ENCODE measurements around the gene TEKT4.
"Not testable (repeated sequence)": the region's sequence is repeated elsewhere in the genome, so short reads cannot be mapped to it uniquely, and the experiment has no call there.

The TEKT4 gene

DNA sequence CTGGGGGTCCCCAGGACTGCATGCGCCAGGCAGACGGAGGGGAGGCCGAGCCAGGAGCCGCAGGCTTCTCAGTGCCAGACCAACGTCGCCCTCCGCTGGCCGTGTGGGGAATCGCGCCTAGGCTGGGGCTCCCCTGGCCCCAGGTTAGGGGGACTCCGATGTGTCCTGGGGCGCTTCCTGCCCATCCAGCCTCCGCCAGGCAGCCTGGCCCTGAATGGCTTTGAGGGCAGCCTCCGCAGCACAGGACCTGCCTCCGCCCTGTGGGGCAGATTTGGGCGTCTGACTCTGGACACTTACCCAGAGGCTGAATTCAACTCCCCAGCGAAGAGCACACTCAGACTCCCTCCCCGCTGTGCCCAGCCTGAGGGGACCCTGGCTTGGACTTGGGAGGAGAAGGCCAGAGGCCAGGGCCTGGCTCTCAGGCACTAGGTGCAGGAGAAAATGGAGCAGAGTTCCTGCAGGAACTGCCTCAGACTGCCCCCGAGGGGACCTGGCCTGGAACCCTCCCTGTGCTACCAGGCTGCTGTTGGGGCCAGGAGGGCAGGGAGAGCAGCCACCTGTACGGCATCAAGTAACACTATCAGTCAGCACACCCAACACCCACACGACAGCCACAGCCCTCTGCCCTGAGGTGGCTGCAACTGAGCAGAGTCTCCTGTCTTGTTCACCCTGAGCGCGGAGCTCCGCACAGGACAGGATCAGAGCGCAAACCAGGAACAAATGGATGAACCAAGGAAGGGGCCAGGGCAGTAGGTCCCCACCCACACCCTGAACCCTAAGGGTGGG lies 597 bp upstream of the TEKT4 start:
- Histone ChIP-seq H3K4me1 (ENCODE audit: insufficient read depth, low read length) (no peaks in the 10 kb centered on the region), H3K9ac (ENCODE audit: low read length) (no peak overlapping the region), H3K4me3 (ENCODE audit: low read depth in 1 of 2, low read length in 2 of 2) (no peak overlapping the region), H3K36me3 (ENCODE audit: insufficient read depth, low read length) (no peaks in the 10 kb centered on the region), H3K9me3 (ENCODE audit: low read length) (no peaks in the 10 kb centered on the region), H3K27ac (ENCODE audit: low read depth, low read length) (no peak overlapping the region), H3K27me3 (ENCODE audit: control insufficient read depth in 1 of 2, insufficient read depth in 2 of 2, low read length in 2 of 2) (peaks cover 0 to 35% of the 10 kb centered on the region in 2 donors)

DNA sequence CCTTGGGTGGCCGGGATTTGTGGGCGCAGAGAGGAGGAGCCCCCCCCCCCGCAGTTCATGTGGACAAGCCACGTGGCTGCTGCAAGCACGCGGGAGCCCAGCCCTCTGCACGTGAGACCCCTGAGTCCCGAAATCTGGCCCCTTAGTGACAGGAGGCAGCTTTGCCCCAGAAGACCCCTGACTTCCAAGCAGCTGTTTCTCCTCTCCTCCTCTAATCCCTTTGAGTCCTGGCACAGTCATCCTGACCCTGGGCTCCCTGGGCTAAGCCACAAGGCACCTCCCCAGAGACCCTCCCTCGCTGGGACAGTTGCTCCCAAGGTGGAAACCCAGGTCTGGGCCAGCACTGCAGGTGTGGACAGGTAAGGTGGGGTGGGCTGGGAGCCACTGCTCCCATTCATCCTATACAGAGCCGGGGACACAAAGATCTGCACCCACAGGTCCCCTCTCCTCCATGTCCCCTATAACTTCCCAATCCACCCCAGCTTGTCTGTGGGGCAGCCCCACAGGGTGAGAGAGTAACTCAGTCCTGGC lies 923 bp downstream of the TEKT4 start:
- H3K4me3 ChIP-seq (ENCODE audit: low read depth in 1 of 2, low read length in 2 of 2) = no peak overlapping the region
- H3K27ac ChIP-seq (ENCODE audit: low read depth, low read length) = no peak overlapping the region
- no peaks in the 10 kb centered on the region for H3K36me3 ChIP-seq (ENCODE audit: insufficient read depth, low read length)
- peaks cover 0 to 35% of the 10 kb centered on the region in 2 donors for H3K27me3 ChIP-seq (ENCODE audit: control insufficient read depth in 1 of 2, insufficient read depth in 2 of 2, low read length in 2 of 2)
- H3K4me1 ChIP-seq (ENCODE audit: insufficient read depth, low read length) = no peaks in the 10 kb centered on the region
- no peak overlapping the region for H3K9ac ChIP-seq (ENCODE audit: low read length)
- no peaks in the 10 kb centered on the region for H3K9me3 ChIP-seq (ENCODE audit: low read length)

GRCh38 chr2:94872676-94873361 lies 1.6 kb downstream of the TEKT4 start:
- Histone ChIP-seq H3K9ac (ENCODE audit: low read length) (no peak overlapping the region), H3K9me3 (ENCODE audit: low read length) (no peaks in the 10 kb centered on the region), H3K27me3 (ENCODE audit: control insufficient read depth in 1 of 2, insufficient read depth in 2 of 2, low read length in 2 of 2) (peaks cover 0 to 35% of the 10 kb centered on the region in 2 donors)

DNA sequence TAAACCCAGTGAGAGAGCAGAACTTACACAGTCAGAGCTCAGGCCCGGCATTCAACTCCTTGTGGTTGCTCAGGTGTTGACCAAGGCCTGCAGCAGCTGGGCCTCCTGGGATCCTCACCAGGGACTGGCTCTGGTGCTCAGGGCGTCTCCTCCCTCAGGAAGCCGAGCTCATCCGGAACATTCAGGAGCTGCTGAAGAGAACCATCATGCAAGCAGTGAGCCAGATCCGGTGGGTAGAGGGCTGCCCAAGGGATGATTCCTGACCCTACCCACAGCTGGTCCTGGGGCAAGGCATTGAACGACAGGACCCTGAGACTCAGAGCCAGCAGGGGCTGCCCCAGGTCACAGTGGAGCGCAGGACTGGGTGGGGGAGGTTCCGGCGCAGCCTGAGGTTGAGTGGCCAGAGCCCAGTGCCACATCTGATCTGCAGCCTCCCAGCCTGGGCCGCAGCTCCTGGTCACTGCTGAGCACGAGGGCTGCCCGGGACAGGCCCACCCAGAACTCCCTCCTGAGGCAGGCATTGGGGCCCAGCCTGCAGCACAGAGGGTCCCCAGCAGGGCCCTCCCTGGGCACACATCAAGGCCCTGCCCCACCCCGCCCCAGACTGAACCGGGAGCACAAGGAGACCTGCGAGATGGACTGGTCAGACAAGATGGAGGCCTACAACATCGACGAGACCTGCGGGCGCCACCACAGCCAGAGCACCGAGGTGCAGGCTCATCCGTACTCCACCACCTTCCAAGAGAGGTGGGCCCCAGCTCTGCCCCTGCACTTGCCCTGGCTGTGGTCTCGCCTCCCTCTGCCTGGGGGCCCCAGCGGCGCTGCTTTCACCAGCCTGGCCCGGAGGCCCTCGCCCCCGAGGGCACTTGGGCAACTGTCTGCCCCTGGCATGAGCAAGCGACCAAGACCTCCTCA lies 2.4 kb downstream of the TEKT4 start:
- Histone ChIP-seq H3K4me3 (ENCODE audit: low read depth in 1 of 2, low read length in 2 of 2) (no peak overlapping the region), H3K36me3 (ENCODE audit: insufficient read depth, low read length) (no peaks in the 10 kb centered on the region), H3K27me3 (ENCODE audit: control insufficient read depth in 1 of 2, insufficient read depth in 2 of 2, low read length in 2 of 2) (peaks cover 0 to 35% of the 10 kb centered on the region in 2 donors), H3K27ac (ENCODE audit: low read depth, low read length) (no peak overlapping the region), H3K9me3 (ENCODE audit: low read length) (no peaks in the 10 kb centered on the region), H3K9ac (ENCODE audit: low read length) (no peak overlapping the region), H3K4me1 (ENCODE audit: insufficient read depth, low read length) (no peaks in the 10 kb centered on the region)

More at GRCh38 chr2:94872676-94873361, 1.6 kb downstream of the TEKT4 start:
- Histone ChIP-seq H3K36me3 (ENCODE audit: insufficient read depth, low read length) (no peaks in the 10 kb centered on the region), H3K27ac (ENCODE audit: low read depth, low read length) (no peak overlapping the region), H3K4me3 (ENCODE audit: low read depth in 1 of 2, low read length in 2 of 2) (no peak overlapping the region), H3K4me1 (ENCODE audit: insufficient read depth, low read length) (no peaks in the 10 kb centered on the region)

GRCh38 chr2:94874277-94874997 lies 3.2 kb downstream of the TEKT4 start:
- H3K36me3 ChIP-seq (ENCODE audit: insufficient read depth, low read length) = no peaks in the 10 kb centered on the region
- H3K4me3 ChIP-seq (ENCODE audit: low read depth in 1 of 2, low read length in 2 of 2) = no peak overlapping the region
- H3K27ac ChIP-seq (ENCODE audit: low read depth, low read length) = no peak overlapping the region
- H3K9me3 ChIP-seq (ENCODE audit: low read length) = no peaks in the 10 kb centered on the region
- H3K9ac ChIP-seq (ENCODE audit: low read length) = no peak overlapping the region
- no peaks in the 10 kb centered on the region for H3K4me1 ChIP-seq (ENCODE audit: insufficient read depth, low read length)
- H3K27me3 ChIP-seq (ENCODE audit: control insufficient read depth in 1 of 2, insufficient read depth in 2 of 2, low read length in 2 of 2) = peaks cover 0 to 35% of the 10 kb centered on the region in 2 donors

- H3K36me3 ChIP-seq (ENCODE audit: insufficient read depth, low read length) = no peaks in the 10 kb centered on the region
- H3K9me3 ChIP-seq (ENCODE audit: low read length) = no peaks in the 10 kb centered on the region
- H3K4me1 ChIP-seq (ENCODE audit: insufficient read depth, low read length) = no peaks in the 10 kb centered on the region
- no peak overlapping the region for H3K27ac ChIP-seq (ENCODE audit: low read depth, low read length)
- H3K9ac ChIP-seq (ENCODE audit: low read length) = no peak overlapping the region
- H3K4me3 ChIP-seq (ENCODE audit: low read depth in 1 of 2, low read length in 2 of 2) = no peak overlapping the region
- peaks cover 0 to 32% of the 10 kb centered on the region in 2 donors for H3K27me3 ChIP-seq (ENCODE audit: control insufficient read depth in 1 of 2, insufficient read depth in 2 of 2, low read length in 2 of 2)
Observed at GRCh38 chr2:94875064-94875819, 4.0 kb downstream of the TEKT4 start.

DNA sequence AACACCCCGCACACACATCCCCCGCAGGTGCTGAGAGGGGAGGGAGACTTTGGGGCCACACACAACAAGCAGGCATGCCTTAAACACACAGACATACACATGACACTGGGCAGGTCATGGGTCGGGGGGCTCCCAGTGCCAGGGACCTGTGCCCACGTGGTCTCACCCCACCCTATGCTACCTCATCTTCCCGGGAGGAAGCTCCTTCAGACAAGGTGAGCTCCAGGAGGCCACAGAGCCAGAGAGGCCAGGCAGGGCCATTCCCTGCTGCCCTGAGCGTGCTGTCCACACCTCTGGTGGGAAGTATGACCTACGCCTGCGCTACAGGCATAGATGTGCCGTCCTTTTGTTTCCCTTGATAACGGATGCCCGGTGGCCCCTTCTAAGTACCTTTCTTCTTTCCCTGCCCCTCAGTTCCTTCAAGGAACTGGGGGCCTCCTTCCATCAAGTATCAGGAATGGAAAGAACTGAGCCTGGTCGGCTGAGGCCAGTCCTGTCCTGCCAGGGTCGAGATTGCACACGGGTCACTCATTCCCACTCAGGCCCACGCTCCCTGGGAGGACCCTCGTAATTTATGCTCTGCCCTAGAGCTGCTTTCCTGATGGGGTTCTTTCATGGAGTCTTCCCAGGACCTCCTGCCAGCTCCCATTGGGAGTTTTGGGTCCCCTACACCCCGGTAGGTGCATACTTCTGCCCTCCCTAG lies 4.7 kb downstream of the TEKT4 start:
- H3K9ac ChIP-seq (ENCODE audit: low read length) = no peak overlapping the region
- no peaks in the 10 kb centered on the region for H3K4me1 ChIP-seq (ENCODE audit: insufficient read depth, low read length)
- peaks cover 0 to 26% of the 10 kb centered on the region in 2 donors for H3K27me3 ChIP-seq (ENCODE audit: control insufficient read depth in 1 of 2, insufficient read depth in 2 of 2, low read length in 2 of 2)
- H3K36me3 ChIP-seq (ENCODE audit: insufficient read depth, low read length) = no peaks in the 10 kb centered on the region
- no peak overlapping the region for H3K27ac ChIP-seq (ENCODE audit: low read depth, low read length)
- H3K4me3 ChIP-seq (ENCODE audit: low read depth in 1 of 2, low read length in 2 of 2) = no peak overlapping the region
- no peaks in the 10 kb centered on the region for H3K9me3 ChIP-seq (ENCODE audit: low read length)

GRCh38 chr2:94876523-94876863 lies 5.3 kb downstream of the TEKT4 start:
- Histone ChIP-seq H3K36me3 (ENCODE audit: insufficient read depth, low read length) (no peaks in the 10 kb centered on the region), H3K27ac (ENCODE audit: low read depth, low read length) (no peak overlapping the region), H3K4me1 (ENCODE audit: insufficient read depth, low read length) (no peaks in the 10 kb centered on the region), H3K9ac (ENCODE audit: low read length) (no peak overlapping the region), H3K4me3 (ENCODE audit: low read depth in 1 of 2, low read length in 2 of 2) (no peak overlapping the region), H3K9me3 (ENCODE audit: low read length) (no peaks in the 10 kb centered on the region), H3K27me3 (ENCODE audit: control insufficient read depth in 1 of 2, insufficient read depth in 2 of 2, low read length in 2 of 2) (peaks cover 0 to 20% of the 10 kb centered on the region in 2 donors)

GRCh38 chr2:94877129-94877528 lies 5.9 kb downstream of the TEKT4 start:
- peaks cover 0 to 14% of the 10 kb centered on the region in 2 donors for H3K27me3 ChIP-seq (ENCODE audit: control insufficient read depth in 1 of 2, insufficient read depth in 2 of 2, low read length in 2 of 2)
- H3K4me1 ChIP-seq (ENCODE audit: insufficient read depth, low read length) = no peaks in the 10 kb centered on the region
- no peaks in the 10 kb centered on the region for H3K9me3 ChIP-seq (ENCODE audit: low read length)
- H3K36me3 ChIP-seq (ENCODE audit: insufficient read depth, low read length) = no peaks in the 10 kb centered on the region
- no peak overlapping the region for H3K27ac ChIP-seq (ENCODE audit: low read depth, low read length)
- no peak overlapping the region for H3K4me3 ChIP-seq (ENCODE audit: low read depth in 1 of 2, low read length in 2 of 2)
- no peak overlapping the region for H3K9ac ChIP-seq (ENCODE audit: low read length)

GRCh38 chr2:94878575-94878974 lies 7.3 kb downstream of the TEKT4 start:
- not testable (repeated sequence) for H3K9ac ChIP-seq (ENCODE audit: low read length); H3K27me3 ChIP-seq (ENCODE audit: control insufficient read depth in 1 of 2, insufficient read depth in 2 of 2, low read length in 2 of 2); H3K4me1 ChIP-seq (ENCODE audit: insufficient read depth, low read length); H3K36me3 ChIP-seq (ENCODE audit: insufficient read depth, low read length); H3K9me3 ChIP-seq (ENCODE audit: low read length); H3K4me3 ChIP-seq (ENCODE audit: low read depth in 1 of 2, low read length in 2 of 2); H3K27ac ChIP-seq (ENCODE audit: low read depth, low read length)

All from muscle layer of colon (tissue), 2 donors.